Measurements from ENCODE around the gene ZNF362. TPM values are rescaled to one million over a fixed set of nuclear protein-coding genes. Genes with fewer than 3 reads are reported as not detected.

The ZNF362 gene
- polyA plus RNA-seq, 2 donors = 6.8 to 13.3 TPM

DNA sequence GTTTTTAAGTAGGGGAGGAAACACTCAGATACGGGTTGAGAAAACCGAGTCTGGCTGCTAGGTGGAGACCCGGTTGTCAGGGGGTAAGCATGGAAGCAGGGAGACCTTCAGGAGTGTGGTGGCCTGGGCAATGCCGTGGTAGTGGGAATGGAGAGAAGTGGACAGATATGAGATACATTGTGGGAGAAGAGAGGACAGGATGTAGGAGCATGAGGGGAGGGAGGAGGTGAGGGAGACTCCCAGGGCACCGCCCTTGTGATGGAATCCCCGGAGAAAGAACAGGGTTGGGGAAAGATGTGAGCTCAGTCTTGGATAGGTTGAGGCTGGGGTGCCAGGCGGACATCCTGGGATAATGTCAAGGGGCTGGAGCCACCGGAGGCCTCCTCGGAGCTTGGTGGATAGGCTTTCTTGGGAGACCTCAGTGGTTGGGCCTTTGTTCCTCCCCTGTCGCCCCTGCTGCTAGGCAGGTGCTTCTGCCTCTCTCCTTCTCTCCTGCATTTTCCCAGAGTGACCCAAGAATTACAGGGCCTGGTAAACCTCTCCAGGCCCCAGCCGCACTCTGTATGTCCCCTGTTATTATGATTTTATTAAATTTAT, 21.3 kb downstream of the ZNF362 start:
- 91 to 92% methylated on average over 11 of the region's 11 CpGs for WGBS, 2 donors
- Histone ChIP-seq H3K27ac (ENCODE audit: low read depth in 2 of 2, low read length in 1 of 2) (no peak overlapping the region), H3K9me3 (ENCODE audit: control insufficient read depth in 2 of 2, insufficient read depth in 1 of 2, low read depth in 1 of 2, low read length in 1 of 2) (no peaks in the 10 kb centered on the region), H3K4me1 (ENCODE audit: control insufficient read depth in 2 of 2, insufficient read depth in 2 of 2, low read length in 1 of 2) (no peaks in the 10 kb centered on the region), H3K4me3 (ENCODE audit: low read depth in 1 of 2, low read length in 2 of 2) (no peak overlapping the region), H3K27me3 (ENCODE audit: control insufficient read depth in 1 of 2, insufficient read depth in 2 of 2, low read length in 2 of 2) (no peaks in the 10 kb centered on the region), H3K36me3 (ENCODE audit: control insufficient read depth in 2 of 2, insufficient read depth in 2 of 2, low read length in 1 of 2) (peaks cover 10 to 31% of the 10 kb centered on the region in 2 donors)

DNA sequence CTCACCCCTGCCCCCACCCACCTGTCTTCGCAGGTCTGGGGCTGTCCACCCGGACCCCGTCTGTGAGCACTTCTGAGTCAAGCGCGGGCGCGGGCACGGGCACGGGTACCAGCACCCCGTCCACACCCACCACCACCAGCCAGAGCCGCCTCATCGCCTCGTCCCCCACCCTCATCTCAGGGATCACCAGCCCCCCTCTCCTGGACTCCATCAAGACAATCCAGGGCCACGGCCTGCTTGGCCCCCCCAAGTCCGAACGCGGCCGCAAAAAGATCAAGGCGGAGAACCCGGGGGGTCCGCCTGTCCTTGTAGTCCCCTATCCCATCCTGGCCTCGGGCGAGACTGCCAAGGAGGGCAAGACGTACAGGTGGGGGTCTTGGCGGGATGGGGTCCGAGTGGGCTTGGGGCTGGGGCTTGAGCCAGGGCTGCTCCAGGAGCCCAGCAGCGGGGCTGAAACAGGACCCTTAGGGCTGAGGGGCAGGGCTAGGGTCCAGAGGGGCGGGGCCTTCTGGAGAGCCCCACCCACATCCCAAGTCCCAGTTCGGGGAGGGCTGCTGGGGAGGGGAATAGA, 23.9 kb downstream of the ZNF362 start:
- Histone ChIP-seq H3K4me1 (ENCODE audit: control insufficient read depth in 2 of 2, insufficient read depth in 2 of 2, low read length in 1 of 2) (no peaks in the 10 kb centered on the region), H3K4me3 (ENCODE audit: low read depth in 1 of 2, low read length in 2 of 2) (no peak overlapping the region), H3K27me3 (ENCODE audit: control insufficient read depth in 1 of 2, insufficient read depth in 2 of 2, low read length in 2 of 2) (no peaks in the 10 kb centered on the region), H3K27ac (ENCODE audit: low read depth in 2 of 2, low read length in 1 of 2) (no peak overlapping the region), H3K9me3 (ENCODE audit: control insufficient read depth in 2 of 2, insufficient read depth in 1 of 2, low read depth in 1 of 2, low read length in 1 of 2) (no peaks in the 10 kb centered on the region), H3K36me3 (ENCODE audit: control insufficient read depth in 2 of 2, insufficient read depth in 2 of 2, low read length in 1 of 2) (peaks cover 10 to 31% of the 10 kb centered on the region in 2 donors)
- 94 to 96% methylated on average over 29 of the region's 29 CpGs for WGBS, 2 donors

DNA sequence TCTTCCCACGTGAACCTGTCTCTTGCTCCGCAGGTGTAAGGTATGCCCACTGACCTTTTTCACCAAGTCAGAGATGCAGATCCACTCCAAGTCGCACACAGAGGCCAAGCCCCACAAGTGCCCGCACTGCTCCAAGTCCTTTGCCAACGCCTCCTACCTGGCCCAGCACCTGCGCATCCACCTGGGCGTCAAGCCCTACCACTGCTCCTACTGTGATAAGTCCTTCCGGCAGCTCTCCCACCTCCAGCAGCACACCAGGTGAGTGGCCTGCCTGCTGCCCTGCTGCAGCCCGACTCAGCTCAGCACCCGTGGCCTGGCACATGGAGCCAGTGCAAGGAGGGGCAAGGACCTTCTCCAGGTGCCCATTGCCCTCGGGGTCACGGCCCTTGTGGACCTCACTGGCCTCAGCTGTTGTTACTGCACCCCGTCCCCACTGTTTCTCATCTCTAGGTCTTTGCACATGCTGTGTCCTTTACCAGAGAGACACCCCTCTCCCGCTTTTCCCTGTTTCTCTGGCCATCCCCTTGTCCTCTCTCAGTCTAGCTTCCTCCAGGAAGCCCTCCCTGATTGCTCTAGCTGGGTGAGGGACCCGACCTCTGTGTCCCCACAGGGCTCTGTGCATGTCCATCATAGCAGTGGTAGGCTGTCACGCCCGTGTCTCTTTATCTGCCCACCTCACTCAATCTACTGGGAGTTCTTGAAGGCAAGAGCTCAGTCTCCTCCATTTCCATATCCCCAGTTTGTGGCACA, 25.4 kb downstream of the ZNF362 start:
- no peak overlapping the region for H3K27ac ChIP-seq (ENCODE audit: low read depth in 2 of 2, low read length in 1 of 2)
- no peaks in the 10 kb centered on the region for H3K4me1 ChIP-seq (ENCODE audit: control insufficient read depth in 2 of 2, insufficient read depth in 2 of 2, low read length in 1 of 2)
- WGBS, 2 donors = 94 to 96% methylated on average over 17 of the region's 17 CpGs
- H3K4me3 ChIP-seq (ENCODE audit: low read depth in 1 of 2, low read length in 2 of 2) = no peak overlapping the region
- peaks cover 10 to 26% of the 10 kb centered on the region in 2 donors for H3K36me3 ChIP-seq (ENCODE audit: control insufficient read depth in 2 of 2, insufficient read depth in 2 of 2, low read length in 1 of 2)
- no peaks in the 10 kb centered on the region for H3K9me3 ChIP-seq (ENCODE audit: control insufficient read depth in 2 of 2, insufficient read depth in 1 of 2, low read depth in 1 of 2, low read length in 1 of 2)
- H3K27me3 ChIP-seq (ENCODE audit: control insufficient read depth in 1 of 2, insufficient read depth in 2 of 2, low read length in 2 of 2) = no peaks in the 10 kb centered on the region

DNA sequence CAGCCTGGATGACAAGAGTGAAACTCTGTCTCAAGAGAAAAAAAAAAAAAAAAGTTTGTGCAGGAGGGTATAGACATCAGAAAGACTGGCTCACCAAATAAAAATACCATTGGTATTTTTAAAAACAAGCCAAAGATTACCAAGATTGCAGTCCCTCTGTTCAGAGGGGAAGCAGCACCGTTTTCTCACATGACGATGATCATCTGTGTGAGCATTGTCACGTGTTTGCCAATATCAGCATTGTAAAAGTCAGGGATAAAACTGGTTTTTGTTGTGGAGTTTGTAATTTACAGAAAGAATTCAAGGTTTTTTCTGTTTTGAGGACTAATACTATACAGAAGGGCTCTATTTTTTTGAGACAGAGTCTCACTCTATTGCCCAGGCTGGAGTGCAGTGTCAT, 26.5 kb downstream of the ZNF362 start:
- no peaks in the 10 kb centered on the region for H3K27me3 ChIP-seq (ENCODE audit: control insufficient read depth in 1 of 2, insufficient read depth in 2 of 2, low read length in 2 of 2)
- peaks cover 7 to 23% of the 10 kb centered on the region in 2 donors for H3K36me3 ChIP-seq (ENCODE audit: control insufficient read depth in 2 of 2, insufficient read depth in 2 of 2, low read length in 1 of 2)
- 89 to 91% methylated on average over 3 of the region's 3 CpGs for WGBS, 2 donors
- no peaks in the 10 kb centered on the region for H3K4me1 ChIP-seq (ENCODE audit: control insufficient read depth in 2 of 2, insufficient read depth in 2 of 2, low read length in 1 of 2)
- no peaks in the 10 kb centered on the region for H3K9me3 ChIP-seq (ENCODE audit: control insufficient read depth in 2 of 2, insufficient read depth in 1 of 2, low read depth in 1 of 2, low read length in 1 of 2)
- H3K27ac ChIP-seq (ENCODE audit: low read depth in 2 of 2, low read length in 1 of 2) = no peak overlapping the region
- H3K4me3 ChIP-seq (ENCODE audit: low read depth in 1 of 2, low read length in 2 of 2) = no peak overlapping the region

DNA sequence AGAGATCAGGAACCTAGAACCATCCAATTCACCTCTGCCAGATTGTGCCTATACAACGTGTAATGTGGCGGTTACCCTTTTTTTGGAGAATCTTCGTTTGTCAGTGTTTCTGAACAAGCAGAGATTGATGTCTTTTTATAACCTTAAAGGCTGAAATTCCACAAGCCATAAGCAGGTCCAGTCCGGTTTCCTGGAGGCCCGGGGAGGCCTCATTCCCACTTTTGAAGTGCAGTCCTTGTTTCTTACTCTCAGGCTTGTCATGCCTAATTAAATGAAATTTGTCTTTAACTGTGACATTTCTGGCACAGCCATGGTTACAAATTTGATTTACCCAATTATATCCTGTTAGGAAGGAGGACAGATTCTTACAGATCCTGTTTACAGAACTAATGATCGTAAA, 27.8 kb downstream of the ZNF362 start:
- Histone ChIP-seq H3K36me3 (ENCODE audit: control insufficient read depth in 2 of 2, insufficient read depth in 2 of 2, low read length in 1 of 2) (peaks cover 7 to 23% of the 10 kb centered on the region in 2 donors), H3K4me1 (ENCODE audit: control insufficient read depth in 2 of 2, insufficient read depth in 2 of 2, low read length in 1 of 2) (no peaks in the 10 kb centered on the region), H3K9me3 (ENCODE audit: control insufficient read depth in 2 of 2, insufficient read depth in 1 of 2, low read depth in 1 of 2, low read length in 1 of 2) (no peaks in the 10 kb centered on the region), H3K27ac (ENCODE audit: low read depth in 2 of 2, low read length in 1 of 2) (no peak overlapping the region), H3K27me3 (ENCODE audit: control insufficient read depth in 1 of 2, insufficient read depth in 2 of 2, low read length in 2 of 2) (no peaks in the 10 kb centered on the region), H3K4me3 (ENCODE audit: low read depth in 1 of 2, low read length in 2 of 2) (no peak overlapping the region)
- WGBS, 2 donors = 70 to 75% methylated on average over 6 of the region's 6 CpGs

DNA sequence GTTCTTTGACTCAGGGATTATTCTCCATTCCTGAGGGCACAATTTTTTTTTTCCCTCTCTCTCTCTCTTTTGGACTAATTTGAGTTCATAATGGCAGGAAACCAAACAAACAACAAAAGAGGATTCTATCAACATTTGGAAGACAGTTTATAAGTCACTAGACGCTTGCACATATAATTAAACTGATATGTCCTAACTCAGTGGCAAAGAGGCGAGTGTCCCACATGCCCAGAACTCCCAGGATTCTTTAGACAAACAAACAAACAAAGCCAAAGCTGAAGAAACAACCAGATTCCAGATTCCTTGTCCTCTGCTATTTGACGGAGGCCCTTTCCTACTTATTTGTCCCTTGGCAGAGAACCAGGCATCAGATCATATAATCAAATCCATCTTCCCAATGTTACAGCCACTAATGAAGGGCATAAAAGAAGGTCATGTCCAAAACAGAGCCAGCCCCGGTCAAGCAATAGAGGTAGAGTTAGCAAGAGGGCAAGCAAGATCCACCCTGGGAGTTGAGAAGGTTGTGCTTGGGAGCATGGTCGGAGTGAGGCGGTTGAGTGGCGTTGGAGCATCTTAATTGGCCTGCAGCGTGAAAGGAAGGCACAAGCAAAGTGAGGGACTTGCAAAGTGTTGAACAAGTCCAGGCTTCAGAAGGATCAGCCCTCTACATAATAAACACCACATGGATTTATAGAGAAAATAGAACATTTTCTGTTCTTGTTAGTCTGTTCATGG, 30.3 kb downstream of the ZNF362 start:
- H3K36me3 ChIP-seq (ENCODE audit: control insufficient read depth in 2 of 2, insufficient read depth in 2 of 2, low read length in 1 of 2) = peaks cover 4 to 5% of the 10 kb centered on the region in 2 donors
- H3K9me3 ChIP-seq (ENCODE audit: control insufficient read depth in 2 of 2, insufficient read depth in 1 of 2, low read depth in 1 of 2, low read length in 1 of 2) = no peaks in the 10 kb centered on the region
- H3K27ac ChIP-seq (ENCODE audit: low read depth in 2 of 2, low read length in 1 of 2) = no peak overlapping the region
- H3K27me3 ChIP-seq (ENCODE audit: control insufficient read depth in 1 of 2, insufficient read depth in 2 of 2, low read length in 2 of 2) = no peaks in the 10 kb centered on the region
- 75 to 76% methylated on average over 8 of the region's 8 CpGs for WGBS, 2 donors
- no peak overlapping the region for H3K4me3 ChIP-seq (ENCODE audit: low read depth in 1 of 2, low read length in 2 of 2)
- H3K4me1 ChIP-seq (ENCODE audit: control insufficient read depth in 2 of 2, insufficient read depth in 2 of 2, low read length in 1 of 2) = no peaks in the 10 kb centered on the region

DNA sequence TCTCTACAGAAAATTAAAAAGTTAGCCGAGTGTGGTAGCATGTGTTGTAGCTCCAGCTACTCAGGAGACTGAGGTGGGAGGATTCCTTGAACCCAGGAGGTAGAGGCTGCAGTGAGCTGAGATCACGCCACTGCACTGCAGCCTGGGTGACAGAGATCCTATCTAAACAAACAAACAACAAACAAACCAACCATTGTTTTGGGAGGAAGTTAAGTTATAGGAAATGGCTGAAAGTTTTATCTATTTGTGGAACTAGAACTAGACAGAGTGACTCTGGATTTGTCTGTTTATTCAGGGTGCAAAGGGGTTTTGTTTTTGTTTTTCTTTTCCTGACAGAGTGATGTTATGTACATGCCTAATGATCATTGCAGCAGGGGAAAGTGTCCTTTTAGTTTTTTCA, 31.0 kb downstream of the ZNF362 start:
- WGBS, 2 donors = 78 to 83% methylated on average over 2 of the region's 2 CpGs
- H3K27me3 ChIP-seq (ENCODE audit: control insufficient read depth in 1 of 2, insufficient read depth in 2 of 2, low read length in 2 of 2) = no peaks in the 10 kb centered on the region
- no peaks in the 10 kb centered on the region for H3K36me3 ChIP-seq (ENCODE audit: control insufficient read depth in 2 of 2, insufficient read depth in 2 of 2, low read length in 1 of 2)
- no peaks in the 10 kb centered on the region for H3K4me1 ChIP-seq (ENCODE audit: control insufficient read depth in 2 of 2, insufficient read depth in 2 of 2, low read length in 1 of 2)
- H3K4me3 ChIP-seq (ENCODE audit: low read depth in 1 of 2, low read length in 2 of 2) = no peak overlapping the region
- no peaks in the 10 kb centered on the region for H3K9me3 ChIP-seq (ENCODE audit: control insufficient read depth in 2 of 2, insufficient read depth in 1 of 2, low read depth in 1 of 2, low read length in 1 of 2)
- H3K27ac ChIP-seq (ENCODE audit: low read depth in 2 of 2, low read length in 1 of 2) = no peak overlapping the region

DNA sequence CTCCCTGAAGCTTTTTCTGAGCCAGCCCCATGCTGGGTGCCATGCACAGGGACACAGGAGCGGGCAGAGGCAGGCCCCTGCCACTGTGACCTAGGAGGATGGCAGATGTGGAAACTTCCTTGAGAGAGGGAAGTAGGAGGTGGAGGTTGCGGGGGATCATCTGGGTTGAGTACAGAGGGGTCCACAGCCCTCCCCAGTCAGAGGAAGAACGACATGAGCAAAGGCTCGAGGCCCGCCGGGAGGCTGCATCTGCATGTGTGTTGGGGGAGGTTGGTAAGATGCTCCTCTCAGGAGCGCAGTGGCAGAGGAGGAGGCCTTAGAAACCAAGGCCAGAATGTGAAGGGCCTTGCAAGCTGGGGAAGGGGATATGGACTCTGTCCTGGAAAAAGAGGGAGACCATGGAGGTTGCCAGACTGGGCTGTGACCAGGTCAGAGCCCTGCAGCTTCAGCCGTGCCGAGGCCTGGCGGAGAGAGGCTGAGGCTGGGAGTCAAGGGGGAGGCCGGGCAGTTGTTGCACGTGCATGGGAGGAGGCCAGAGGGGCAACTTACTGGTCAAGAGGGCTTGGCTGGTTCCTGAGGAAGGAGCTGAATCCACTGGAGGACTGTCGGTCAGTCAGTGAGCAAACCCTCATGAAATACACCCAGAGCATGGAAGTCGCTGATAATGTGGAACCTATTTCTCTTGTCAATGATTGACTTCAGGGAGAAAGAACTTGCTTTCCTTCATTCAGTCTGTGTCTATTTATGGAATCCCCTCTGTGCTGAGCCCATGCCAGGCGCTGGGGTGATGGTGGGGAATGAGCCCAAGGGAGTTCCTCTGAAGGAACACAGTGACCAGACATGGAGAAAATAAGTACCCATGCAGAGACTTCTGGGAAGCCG, 32.9 kb downstream of the ZNF362 start:
- no peaks in the 10 kb centered on the region for H3K27me3 ChIP-seq (ENCODE audit: control insufficient read depth in 1 of 2, insufficient read depth in 2 of 2, low read length in 2 of 2)
- no peak overlapping the region for H3K4me3 ChIP-seq (ENCODE audit: low read depth in 1 of 2, low read length in 2 of 2)
- H3K4me1 ChIP-seq (ENCODE audit: control insufficient read depth in 2 of 2, insufficient read depth in 2 of 2, low read length in 1 of 2) = no peaks in the 10 kb centered on the region
- H3K9me3 ChIP-seq (ENCODE audit: control insufficient read depth in 2 of 2, insufficient read depth in 1 of 2, low read depth in 1 of 2, low read length in 1 of 2) = no peaks in the 10 kb centered on the region
- peaks cover 0 to 1% of the 10 kb centered on the region in 2 donors for H3K36me3 ChIP-seq (ENCODE audit: control insufficient read depth in 2 of 2, insufficient read depth in 2 of 2, low read length in 1 of 2)
- H3K27ac ChIP-seq (ENCODE audit: low read depth in 2 of 2, low read length in 1 of 2) = no peak overlapping the region
- WGBS, 2 donors = 89 to 95% methylated on average over 16 of the region's 16 CpGs

DNA sequence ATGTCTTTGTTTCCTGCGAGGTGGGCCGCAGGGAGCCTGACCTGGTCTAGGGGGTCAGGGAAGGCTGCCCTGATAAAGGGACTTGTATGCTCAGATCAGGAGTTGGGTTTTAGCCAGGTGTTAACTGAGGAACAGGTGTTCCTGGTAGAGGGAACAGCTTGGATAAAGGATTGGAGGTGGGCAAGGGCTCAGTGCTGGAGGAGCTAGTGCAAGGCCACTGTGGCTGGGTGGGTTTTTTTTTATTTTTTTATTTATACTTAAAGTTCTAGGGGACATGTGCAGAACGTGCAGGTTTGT, 33.5 kb downstream of the ZNF362 start:
- Histone ChIP-seq H3K4me1 (ENCODE audit: control insufficient read depth in 2 of 2, insufficient read depth in 2 of 2, low read length in 1 of 2) (no peaks in the 10 kb centered on the region), H3K36me3 (ENCODE audit: control insufficient read depth in 2 of 2, insufficient read depth in 2 of 2, low read length in 1 of 2) (peaks cover 0 to 6% of the 10 kb centered on the region in 2 donors), H3K27ac (ENCODE audit: low read depth in 2 of 2, low read length in 1 of 2) (no peak overlapping the region), H3K27me3 (ENCODE audit: control insufficient read depth in 1 of 2, insufficient read depth in 2 of 2, low read length in 2 of 2) (no peaks in the 10 kb centered on the region), H3K4me3 (ENCODE audit: low read depth in 1 of 2, low read length in 2 of 2) (no peak overlapping the region), H3K9me3 (ENCODE audit: control insufficient read depth in 2 of 2, insufficient read depth in 1 of 2, low read depth in 1 of 2, low read length in 1 of 2) (no peaks in the 10 kb centered on the region)
- 89 to 100% methylated on average over 3 of the region's 3 CpGs for WGBS, 2 donors

Measured in esophagus (tissue), 2 donors.